HL-60 (cell line): ENCODE data around the gene FANCC.

ENCODE experiments used
- GABPA ChIP-seq: IDR thresholded peaks from 2 replicates; pipeline ENCODE4 v1.6.1; 2012; ENCODE audit warnings: low read depth
- POLR2AphosphoS5 ChIP-seq: IDR thresholded peaks from 2 replicates; pipeline ENCODE4 v1.6.1; 2012; ENCODE audit warnings: low read depth
- REST ChIP-seq: IDR thresholded peaks from 2 replicates; pipeline ENCODE4 v1.6.1; 2012; ENCODE audit warnings: low read depth; ENCODE audit not compliant: insufficient replicate concordance
- TF ChIP-seq, protein P1 (sequence below): IDR thresholded peaks from one replicate; pipeline ENCODE4 v1.5.1; 2011; ENCODE audit warnings: low read length, control low read depth, inconsistent platforms; ENCODE audit not compliant: insufficient read depth

DNA sequence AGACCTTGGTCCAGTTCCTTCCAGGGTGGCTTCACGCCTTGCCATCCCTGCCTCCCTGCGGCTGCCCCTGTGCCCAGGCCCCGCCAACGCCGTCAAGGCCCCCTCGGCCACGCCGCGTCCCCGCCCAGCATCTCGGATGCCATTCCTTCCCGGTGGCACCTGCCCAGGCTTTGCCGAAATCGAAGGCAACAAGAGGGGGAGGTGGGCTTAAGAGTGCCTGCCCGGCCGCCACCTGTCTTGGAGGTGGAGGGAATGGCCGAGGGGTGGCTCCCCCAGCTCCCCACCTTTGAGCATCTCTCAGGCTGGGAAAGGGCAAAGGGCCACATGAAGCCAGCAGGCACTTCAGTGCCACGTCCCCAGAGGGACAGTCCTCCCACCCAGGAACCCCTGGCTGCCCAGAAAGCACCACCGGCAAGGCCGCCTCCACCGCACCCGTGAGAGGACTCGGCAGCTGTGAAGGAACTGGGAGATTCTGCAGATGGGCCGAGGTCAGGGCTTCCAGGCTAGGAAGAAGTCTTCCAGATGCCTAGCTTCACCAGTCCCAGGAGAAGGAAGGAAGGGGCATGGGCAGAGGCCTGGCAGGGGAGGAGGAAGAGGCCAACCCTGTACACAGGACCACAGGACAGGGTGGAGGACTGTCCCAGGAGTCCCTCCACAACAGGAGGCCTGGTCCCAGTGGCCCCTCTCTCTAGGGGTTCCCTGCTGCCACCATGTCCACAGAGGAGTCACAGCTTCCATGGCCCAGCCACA is 218.0 kb downstream of the FANCC start:
- TF ChIP-seq, protein P1, sequence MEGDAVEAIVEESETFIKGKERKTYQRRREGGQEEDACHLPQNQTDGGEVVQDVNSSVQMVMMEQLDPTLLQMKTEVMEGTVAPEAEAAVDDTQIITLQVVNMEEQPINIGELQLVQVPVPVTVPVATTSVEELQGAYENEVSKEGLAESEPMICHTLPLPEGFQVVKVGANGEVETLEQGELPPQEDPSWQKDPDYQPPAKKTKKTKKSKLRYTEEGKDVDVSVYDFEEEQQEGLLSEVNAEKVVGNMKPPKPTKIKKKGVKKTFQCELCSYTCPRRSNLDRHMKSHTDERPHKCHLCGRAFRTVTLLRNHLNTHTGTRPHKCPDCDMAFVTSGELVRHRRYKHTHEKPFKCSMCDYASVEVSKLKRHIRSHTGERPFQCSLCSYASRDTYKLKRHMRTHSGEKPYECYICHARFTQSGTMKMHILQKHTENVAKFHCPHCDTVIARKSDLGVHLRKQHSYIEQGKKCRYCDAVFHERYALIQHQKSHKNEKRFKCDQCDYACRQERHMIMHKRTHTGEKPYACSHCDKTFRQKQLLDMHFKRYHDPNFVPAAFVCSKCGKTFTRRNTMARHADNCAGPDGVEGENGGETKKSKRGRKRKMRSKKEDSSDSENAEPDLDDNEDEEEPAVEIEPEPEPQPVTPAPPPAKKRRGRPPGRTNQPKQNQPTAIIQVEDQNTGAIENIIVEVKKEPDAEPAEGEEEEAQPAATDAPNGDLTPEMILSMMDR, result no peak
- no peak for TF ChIP-seq REST
- TF ChIP-seq GABPA, result no peak
- TF ChIP-seq POLR2AphosphoS5, result no peak
